Epithelial cell of umbilical artery (primary cell): Measurements from ENCODE around the gene PIGL. TPM values are rescaled to one million over a fixed set of nuclear protein-coding genes. Genes with fewer than 3 reads are reported as not detected.

Experiments used
- total RNA-seq: library from RNA; depleted of rRNA; stranded (reverse); fragments of >200 nt; gene quantifications from 2 replicates; pipeline ENCODE4 v1.2.3, GENCODE V29; 2014

The PIGL gene
- total RNA-seq: 10.5 and 15.9 TPM in 2 replicates

GRCh38 chr17:16217002-16217635 lies at the start of gene PIGL:
TSS of gene PIGL (plus strand) at chr17:16217210. CDS start at chr17:16217227, 17 bp downstream.

GRCh38 chr17:16215273-16215964 lies 1.6 kb upstream of the PIGL start, which contains the start of gene NCOR1:
TSS of gene NCOR1 (minus strand) at chr17:16215534. CDS start at chr17:16194569, 20,965 bp downstream.

GRCh38 chr17:16353317-16354174 lies 136.5 kb downstream of the PIGL start, which contains the start of gene CENPV:
TSS of gene CENPV (minus strand) at chr17:16353469. CDS start at chr17:16353436, 33 bp downstream.

Other genes with a start within 250 kb of the PIGL start
- 18.1 and 24.7 TPM in 2 replicates for gene ZSWIM7, start 217.5 kb upstream of the PIGL start, total RNA-seq
- gene TTC19, start 217.4 kb upstream of the PIGL start, total RNA-seq: 55.8 and 56.5 TPM in 2 replicates
- gene NCOR1, start 1.7 kb upstream of the PIGL start, total RNA-seq: 42.9 and 60.9 TPM in 2 replicates
- 38.0 and 52.0 TPM in 2 replicates for gene CENPV, start 136.3 kb downstream of the PIGL start, total RNA-seq
- gene UBB, start 163.9 kb downstream of the PIGL start, total RNA-seq: 2,000 and 2,095 TPM in 2 replicates
- 9.1 and 15.2 TPM in 2 replicates for gene TRPV2, start 198.4 kb downstream of the PIGL start, total RNA-seq